ENCODE measurements around the gene BRAP.
"Not testable (repeated sequence)": the region's sequence is repeated elsewhere in the genome, so short reads cannot be mapped to it uniquely, and the experiment has no call there.

Gene BRAP

DNA sequence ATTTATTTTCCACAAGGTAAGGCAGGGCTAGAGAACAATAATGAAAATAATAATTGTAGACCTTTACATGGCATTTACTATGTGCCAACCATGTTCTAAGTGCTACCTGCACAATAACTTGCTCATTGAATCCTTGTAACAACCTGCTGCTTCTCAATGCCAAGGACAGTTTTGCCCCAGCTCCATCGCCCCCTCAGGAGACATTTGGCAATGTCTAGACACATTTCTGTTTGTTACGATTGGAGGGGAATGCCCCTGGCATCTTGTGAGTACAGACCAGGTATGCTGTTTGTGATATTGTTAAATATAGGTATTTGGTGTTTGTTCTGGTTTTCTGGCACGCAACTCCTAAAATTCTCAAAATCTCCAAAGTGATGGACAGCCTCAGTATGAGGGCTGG is 78.5 kb downstream of the BRAP start:
- no peak for DNase-seq (ENCODE audit: low read depth)

DNA sequence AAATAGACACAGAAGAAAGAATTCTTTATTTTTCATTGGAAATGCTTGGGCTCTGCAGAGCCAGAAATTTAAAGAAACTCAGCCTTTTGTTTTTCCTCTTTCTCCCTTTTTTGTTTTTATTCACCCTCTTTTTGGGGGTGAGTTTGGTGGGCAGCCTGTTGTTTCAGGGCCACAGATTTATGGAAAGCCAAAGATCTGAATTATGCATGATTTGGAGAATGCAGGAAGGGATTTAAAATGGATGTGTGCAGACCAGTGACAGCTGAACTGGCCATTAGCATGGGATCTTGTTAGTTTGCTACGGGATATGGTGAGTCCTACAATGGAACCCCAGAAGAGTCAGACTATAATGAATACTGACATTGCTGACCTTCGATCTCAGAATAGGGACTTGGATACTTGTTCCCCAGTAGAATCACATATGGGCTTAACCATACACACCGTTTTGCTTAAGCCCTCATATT is 79.0 kb downstream of the BRAP start:
- no peak for DNase-seq (ENCODE audit: low read depth)

DNA sequence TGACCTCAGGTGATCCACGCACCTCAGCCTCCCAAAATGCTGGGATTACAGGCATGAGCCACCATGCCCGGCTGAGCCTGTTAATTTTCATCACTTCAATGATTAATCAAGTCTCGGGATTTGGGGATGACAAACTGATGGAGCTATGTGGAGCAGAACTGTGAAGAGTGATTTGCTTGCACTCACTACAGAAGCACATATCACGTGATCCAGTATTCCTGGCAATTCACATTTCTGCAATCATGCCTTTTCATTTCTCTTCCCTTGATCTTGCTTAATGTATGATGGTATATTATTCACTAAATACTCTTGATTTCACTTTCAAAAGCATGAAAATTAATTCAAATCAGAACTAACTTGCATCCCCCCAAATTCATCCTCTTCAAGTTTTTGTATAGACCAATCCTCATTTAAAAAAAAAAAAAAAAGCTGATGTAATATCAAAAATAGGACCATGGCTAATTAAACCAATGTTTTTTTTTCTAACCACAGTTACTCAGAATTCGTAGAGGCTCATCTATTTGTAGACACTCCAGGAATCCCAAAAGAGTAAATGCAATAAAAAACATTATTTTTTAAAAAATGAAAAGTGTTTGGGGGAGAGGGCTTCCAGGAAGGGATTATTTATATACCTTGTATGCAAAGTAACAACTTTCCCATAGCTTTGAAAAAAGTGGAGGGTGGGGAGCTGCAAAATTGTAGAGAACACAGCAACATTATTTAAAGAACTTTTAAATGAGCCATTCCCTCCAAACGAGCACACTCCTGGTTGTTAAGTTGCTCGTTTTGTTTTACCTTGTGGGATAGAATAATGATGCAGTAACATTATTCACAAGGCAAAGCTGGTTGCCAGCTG is 79.6 kb downstream of the BRAP start:
- DNase-seq (ENCODE audit: low read depth), result no peak

DNA sequence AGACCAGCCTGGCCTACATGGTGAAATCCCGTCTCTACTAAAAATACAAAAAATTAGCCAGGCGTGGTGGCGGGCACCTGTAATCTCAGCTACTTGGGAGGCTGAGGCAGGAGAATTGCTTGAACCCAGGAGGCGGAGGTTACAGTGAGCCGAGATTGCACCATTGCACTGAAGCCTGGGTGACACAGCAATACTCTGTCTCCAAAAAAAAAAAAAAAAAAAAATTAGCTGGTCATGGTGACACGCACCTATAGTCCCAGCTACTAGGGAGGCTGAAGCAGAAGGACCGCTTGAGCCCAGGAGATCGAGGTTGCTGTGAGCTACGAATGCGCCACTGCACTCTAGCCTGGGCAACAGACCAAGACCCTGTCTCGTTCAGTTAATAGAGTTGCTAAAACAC is 82.9 kb downstream of the BRAP start:
- not testable (repeated sequence) for DNase-seq (ENCODE audit: low read depth)

DNA sequence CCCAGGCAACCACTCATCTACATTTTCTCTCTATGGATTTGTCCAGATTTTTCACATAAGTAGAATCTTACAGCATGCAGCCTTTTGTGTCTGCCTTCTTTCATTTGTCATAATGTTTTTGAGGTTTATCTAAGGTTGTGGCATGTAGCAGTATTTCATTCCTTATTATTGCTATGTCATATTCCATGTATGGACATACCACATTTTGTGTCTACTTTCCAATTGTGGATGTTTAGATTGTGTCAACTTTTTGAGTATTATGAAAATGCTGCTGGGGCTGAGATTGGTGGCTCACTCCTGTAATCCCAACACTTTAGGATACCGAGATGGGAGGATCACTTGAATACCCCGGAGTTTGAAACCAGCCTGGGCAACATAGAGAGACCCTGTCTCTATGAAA is 83.4 kb downstream of the BRAP start:
- no peak for DNase-seq (ENCODE audit: low read depth)

DNA sequence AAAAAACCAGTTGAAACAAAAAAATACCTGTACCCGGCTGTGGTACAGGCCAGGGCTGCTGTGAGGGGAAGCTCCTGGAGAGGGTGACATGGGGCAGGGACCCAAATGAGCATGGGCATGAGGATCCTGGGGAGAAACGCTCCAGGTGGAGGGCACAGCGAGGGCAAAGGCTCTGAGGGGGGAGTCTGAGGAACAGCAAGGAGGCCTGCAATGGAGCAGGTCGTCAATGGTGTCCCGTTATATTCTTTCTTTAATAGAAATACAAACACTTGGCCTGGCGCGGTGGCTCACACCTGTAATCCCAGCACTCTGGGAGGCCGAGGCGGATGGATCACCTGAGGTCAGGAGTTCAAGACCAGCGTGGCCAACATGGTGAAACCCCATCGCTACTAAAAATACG is 84.8 kb downstream of the BRAP start:
- DNase-seq (ENCODE audit: low read depth), result not testable (repeated sequence)

DNA sequence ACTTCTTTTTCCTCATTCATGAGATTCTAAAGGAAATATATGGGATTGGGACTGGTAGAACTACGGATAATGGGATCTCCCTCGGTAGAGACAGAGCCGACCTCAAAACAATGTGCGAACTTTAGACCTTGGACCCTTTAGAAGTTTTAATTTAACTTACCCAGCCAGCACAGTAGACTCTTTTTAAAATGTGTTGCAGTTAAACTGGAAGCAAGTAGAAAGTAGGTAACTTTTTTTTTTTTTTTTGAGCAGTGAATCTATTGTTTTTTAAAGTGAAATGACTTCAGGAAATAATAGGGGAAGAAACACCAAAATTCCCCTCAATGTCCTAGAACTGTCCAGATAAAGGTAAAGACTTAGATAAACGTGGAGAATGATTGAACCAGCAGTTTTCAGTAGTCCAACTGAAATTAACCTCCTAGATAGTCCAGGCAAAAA is 85.5 kb downstream of the BRAP start:
- DNase-seq (ENCODE audit: low read depth), result no peak

DNA sequence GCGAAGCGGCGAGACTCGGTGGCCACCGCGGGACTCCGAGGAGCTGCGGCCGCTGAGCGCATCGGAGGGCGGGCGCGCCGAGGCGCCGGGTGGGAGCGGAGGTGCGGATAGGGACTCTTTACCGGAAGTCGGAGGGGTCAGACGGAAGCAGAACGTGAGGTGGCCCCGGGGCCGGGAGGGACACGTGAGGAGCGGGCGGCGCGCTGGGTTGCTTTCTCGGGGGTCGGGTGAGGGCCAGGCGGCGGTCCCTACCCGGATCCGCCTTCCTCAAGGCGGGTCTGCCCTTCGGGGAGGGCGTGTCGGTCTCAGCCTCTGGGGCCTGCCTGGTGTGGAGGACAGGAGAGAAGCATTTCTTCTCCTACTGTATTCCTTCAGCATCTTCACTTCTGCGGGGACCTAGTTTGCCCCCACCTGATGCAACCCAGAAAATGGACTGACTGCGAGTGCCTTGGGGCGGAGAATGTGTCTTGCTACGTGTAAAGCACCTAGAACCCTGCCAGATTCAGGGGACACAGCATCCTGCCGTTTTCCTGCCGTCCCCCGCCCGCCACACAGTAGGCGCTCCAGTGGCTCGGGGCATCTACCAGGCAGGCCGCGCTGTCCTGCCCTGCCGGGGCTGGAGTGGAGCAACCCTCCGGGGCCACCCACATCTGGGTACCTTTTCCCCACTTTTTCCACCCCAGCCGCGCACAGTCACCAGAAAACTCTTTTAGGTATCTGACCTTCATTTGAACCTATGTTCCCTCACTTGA is 86.1 kb downstream of the BRAP start:
- peak; percentile 73 for DNase-seq (ENCODE audit: low read depth)

DNA sequence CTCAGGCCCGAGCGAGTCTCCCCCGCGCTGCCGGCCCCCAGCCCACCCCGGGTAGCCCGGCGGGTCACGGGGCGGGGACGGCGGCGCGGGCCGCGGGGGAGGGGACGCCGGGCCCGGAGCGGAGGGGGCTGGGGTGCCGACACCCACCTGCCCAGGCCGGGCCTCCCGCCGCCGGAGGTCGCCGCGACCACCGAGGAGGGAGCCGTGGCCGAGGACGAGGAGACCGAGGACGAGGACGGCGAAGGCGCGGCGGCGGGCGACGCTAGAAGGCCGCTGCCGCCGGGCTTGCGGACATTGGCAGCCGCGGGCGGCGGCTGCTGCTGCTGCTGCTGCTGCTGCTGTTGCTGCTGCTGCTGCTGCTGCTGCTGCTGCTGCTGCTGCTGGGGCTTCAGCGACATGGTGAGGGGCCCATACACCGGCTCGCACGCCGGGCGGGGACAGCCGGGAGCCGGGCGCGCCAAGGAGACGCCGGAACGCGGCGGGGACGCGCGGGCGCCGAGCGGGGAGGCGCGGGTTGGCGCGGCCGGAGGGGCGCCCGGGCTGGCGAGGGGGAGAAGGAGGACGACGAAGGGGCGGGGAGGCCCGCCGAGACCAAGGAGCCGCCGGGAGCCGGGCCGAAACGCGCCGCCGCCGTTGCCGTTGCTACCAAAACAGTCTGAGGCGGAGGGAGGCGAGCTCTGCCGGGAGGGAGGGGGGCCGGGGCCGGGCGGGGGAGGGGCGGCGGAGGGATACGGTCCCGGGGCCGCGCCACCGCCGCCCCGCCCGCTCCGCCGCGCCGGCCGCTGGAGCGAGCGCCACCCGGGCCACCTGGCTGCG is 86.9 kb downstream of the BRAP start, which contains the start of gene ATXN2:
Gene ATXN2 (minus strand): TSS at position 679 of the 816 bp plus-strand sequence. CDS start 281 bp downstream, at position 398.
- DNase-seq (ENCODE audit: low read depth), result peak; percentile 40

DNA sequence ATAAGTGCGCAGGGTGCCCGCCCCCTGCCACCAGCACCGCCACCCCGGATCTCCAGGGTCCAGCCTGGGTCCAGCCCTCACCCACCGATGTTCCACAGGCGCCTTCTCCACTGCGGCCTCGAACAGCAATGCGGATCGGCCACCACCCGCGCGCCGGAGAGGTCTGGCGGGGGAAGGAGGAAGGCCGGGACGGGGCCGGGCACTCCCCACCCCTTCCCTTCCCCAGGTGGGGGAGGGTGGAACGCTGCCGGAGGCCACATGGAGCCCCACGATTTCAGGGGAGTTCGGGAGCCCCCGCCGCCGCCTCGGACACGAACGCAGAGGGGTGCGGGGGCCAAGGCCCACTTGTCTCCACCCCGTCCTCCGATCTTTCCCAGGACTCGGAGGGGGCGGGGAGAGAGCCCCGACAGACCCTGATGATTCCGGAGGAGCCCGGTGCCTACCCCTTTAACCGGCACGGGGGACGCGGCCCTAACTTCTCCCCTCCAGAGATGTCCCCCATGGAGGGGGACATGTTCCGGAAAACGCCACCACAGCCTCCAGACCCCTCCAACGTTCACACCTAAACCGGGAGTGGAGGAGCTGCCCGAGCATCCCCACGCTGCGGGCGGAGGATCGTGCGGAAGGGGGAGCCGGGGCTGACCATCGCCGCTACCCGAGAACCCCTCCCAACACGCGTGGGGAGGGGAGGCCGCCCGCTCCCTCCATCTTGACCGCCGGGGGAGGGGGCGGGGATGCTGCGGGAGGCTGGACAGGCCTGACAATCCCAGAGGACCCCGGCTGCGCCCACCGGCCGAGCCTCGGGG is 87.7 kb downstream of the BRAP start:
- DNase-seq (ENCODE audit: low read depth), result no peak

DNA sequence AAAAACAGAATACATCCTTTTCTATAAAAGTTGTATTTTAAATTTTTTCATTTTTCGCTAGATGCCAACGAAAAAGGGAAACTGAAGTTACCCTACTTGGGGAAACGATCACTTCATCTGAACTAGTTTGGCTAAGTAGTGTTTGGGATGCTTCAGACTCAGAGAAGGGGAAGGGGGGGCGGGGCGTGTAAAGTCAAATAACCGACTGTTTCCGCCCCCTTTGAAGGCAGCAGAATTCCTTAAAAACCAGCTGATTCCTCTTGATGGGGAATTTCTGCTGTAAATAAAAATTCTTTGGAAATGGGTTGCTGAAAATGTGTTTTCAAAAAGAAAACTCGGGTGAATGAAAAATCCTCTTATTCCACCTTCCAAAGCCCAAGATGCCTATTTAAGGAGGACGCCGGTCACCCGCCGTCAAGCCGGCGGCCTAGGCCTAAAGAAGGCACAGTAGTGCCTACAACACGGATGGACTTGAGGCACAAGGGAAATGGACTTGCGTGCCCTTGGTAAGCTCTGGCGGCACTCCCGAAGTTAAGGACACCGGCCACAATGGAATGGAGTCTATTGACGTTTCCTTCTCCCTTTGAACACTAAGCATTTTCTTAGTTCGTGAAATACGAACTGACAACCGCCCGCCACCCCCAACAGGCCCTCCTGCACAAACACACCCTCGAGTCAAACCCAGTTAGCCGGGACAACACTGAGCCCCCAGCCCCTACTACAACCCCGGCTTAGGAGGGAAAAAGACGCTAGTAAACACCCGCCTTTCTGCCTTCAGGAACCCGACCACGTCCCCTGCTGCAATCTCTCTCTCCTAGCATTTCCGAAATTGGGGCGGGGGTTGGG is 88.5 kb downstream of the BRAP start:
- no peak for DNase-seq (ENCODE audit: low read depth)

DNA sequence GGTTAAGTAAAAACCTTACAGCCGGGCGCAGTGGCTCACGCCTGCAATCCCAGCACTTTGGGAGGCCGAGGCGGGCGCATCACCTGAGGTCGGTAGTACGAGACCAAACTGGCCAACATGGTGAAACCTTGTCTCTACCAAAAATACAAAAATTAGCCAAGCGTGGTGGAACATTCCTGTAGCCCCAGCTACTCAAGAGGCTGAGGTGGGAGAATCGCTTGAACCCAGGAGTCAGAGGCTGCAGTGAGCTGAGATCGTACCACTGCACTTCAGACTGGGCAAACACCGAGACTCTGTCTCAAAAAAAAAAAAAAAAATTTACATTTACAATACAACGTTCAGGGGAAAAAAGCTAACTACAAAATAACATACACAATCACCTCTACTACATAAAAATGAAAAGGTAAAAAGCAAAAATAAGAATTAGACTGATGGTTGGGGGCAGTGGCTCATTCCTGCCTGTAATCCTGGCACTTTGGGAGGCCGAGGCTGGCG is 90.4 kb downstream of the BRAP start:
- not testable (repeated sequence) for DNase-seq (ENCODE audit: low read depth)

Data from stimulated activated CD8-positive, alpha-beta memory T cell treated with anti-CD3 and anti-CD28 coated beads, Interleukin-15, amount 100 ng/mL, for 24 hours (primary cell).